Skeletal muscle tissue (tissue), 4 donors: ENCODE results near the gene EPB41L1. TPM values are rescaled to one million over a fixed set of nuclear protein-coding genes. Genes with fewer than 3 reads are reported as not detected.
A peak's percentile ranks its signal among the peaks of the same experiment; 100 is the strongest.

ENCODE experiments used
- H3K27ac ChIP-seq: one replicate; pipeline ENCODE4 v1.7.0; 2013; ENCODE audit warnings: mild to moderate bottlenecking, low read depth, low read length, inconsistent platforms
- H3K27me3 ChIP-seq, 3 donors: one replicate each; pipeline ENCODE4 v1.7.0; 2013; ENCODE audit warnings: low read length in 3 of 3; ENCODE audit not compliant: control insufficient read depth in 3 of 3, insufficient read depth in 3 of 3
- H3K36me3 ChIP-seq, 3 donors: one replicate each; pipeline ENCODE4 v1.7.0; 2013; ENCODE audit warnings: low read length in 3 of 3; ENCODE audit not compliant: control insufficient read depth in 3 of 3, insufficient read depth in 3 of 3
- H3K4me1 ChIP-seq, 3 donors: one replicate each; pipeline ENCODE4 v1.7.0; 2013; ENCODE audit warnings: low read length in 3 of 3, mild to moderate bottlenecking in 3 of 3; ENCODE audit not compliant: control insufficient read depth in 3 of 3, insufficient read depth in 3 of 3
- H3K4me3 ChIP-seq, 3 donors: one replicate each; pipeline ENCODE4 v1.7.0; 2013; ENCODE audit warnings: low read length in 3 of 3
- H3K9ac ChIP-seq, 3 donors: one replicate each; pipeline ENCODE4 v1.7.0; 2013; ENCODE audit warnings: low read length in 3 of 3, mild to moderate bottlenecking in 3 of 3, moderate library complexity in 2 of 3, low read depth in 1 of 3
- H3K9me3 ChIP-seq, 3 donors: one replicate each; pipeline ENCODE4 v1.7.0; 2013; ENCODE audit warnings: low read length in 3 of 3; ENCODE audit not compliant: control insufficient read depth in 3 of 3
- total RNA-seq: library from RNA; depleted of rRNA; stranded (reverse); fragments of >200 nt; gene quantifications from one replicate; pipeline ENCODE4 v1.2.3, GENCODE V29; 2014
- donor health status: Osteomylitis.

Gene EPB41L1
- 10.4 TPM for total RNA-seq

DNA sequence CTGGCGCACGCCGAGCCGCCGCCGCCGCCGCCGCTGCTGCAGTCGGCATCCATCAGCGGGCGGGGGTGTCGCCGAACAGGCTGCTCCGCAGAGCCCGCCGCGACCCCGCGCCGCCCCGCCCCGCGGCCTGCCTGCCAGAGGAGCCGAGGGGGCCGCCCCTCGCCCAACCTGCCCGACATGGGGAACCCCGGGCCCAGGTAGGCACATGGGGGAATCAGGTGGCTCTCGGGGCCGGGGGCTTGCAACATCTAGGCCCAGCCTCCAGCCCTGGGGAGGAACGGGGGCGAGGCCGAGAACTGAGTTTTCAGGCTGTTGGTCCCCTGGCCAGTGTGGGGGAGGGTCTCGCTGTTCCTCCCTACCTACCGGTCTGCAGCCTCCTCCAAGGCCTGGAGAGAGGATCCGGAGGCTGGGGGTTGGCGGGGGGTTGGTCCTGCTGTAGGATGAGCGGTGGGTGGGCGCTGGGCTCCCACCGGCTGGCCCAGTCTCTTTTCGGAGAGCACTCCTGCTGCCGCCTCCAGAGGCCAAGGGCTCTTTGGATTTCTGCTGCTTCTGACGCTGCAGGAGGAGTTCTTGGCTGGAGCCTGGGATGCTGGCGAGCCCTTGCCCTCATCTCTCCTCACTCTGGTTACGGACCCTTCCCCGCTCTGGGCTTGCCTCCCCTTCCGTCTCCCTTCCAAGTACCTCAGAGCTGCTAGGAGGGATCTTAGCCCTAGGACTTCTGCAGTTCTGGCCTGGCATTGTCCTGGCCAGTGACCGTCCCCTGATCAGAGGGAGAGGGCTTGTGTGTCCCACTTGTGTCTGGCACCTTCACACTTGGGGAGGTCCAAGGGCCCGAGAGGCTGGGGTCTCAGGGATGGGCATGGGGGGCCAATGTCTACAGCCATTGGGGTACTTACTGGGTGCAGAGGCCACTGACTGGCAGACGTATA is at the start of gene EPB41L1:
Gene EPB41L1, plus strand, starts transcription at position 41 of the 929 bp plus-strand sequence. CDS start 19,038 bp downstream, outside the sequence.
- no peaks in the 10 kb centered on the region for H3K36me3 ChIP-seq
- H3K27ac ChIP-seq, result peak within 1 kb of the TSS; percentile 54
- H3K4me1 ChIP-seq, result peaks cover 31 to 37% (median 36%) of the 10 kb centered on the region in 3 donors
- H3K9ac ChIP-seq, result peak within 1 kb of the TSS; percentile 69 to 75 (median 72)
- H3K9me3 ChIP-seq, result no peaks in the 10 kb centered on the region
- no peaks in the 10 kb centered on the region for H3K27me3 ChIP-seq
- H3K4me3 ChIP-seq, result peak within 1 kb of the TSS; percentile 67 to 73 (median 68)

GRCh38 chr20:36104856-36105255 is 49.7 kb upstream of the EPB41L1 start:
- Histone ChIP-seq H3K9ac (no peak overlapping the region), H3K4me1 (peaks cover 0 to 5% (median 3%) of the 10 kb centered on the region in 3 donors), H3K9me3 (no peaks in the 10 kb centered on the region), H3K36me3 (no peaks in the 10 kb centered on the region), H3K27me3 (no peaks in the 10 kb centered on the region), H3K27ac (no peak overlapping the region), H3K4me3 (no peak overlapping the region)

- Histone ChIP-seq H3K4me1 (peaks cover 0 to 5% (median 3%) of the 10 kb centered on the region in 3 donors), H3K36me3 (no peaks in the 10 kb centered on the region), H3K4me3 (no peak overlapping the region), H3K9me3 (no peaks in the 10 kb centered on the region), H3K27ac (no peak overlapping the region), H3K27me3 (no peaks in the 10 kb centered on the region), H3K9ac (no peak overlapping the region)
Observed at GRCh38 chr20:36105711-36106226, 48.8 kb upstream of the EPB41L1 start.

GRCh38 chr20:36106606-36107005 is 47.9 kb upstream of the EPB41L1 start:
- Histone ChIP-seq H3K27ac (no peak overlapping the region), H3K9me3 (no peaks in the 10 kb centered on the region), H3K4me1 (peaks cover 0 to 5% (median 3%) of the 10 kb centered on the region in 3 donors), H3K27me3 (no peaks in the 10 kb centered on the region), H3K4me3 (no peak overlapping the region), H3K36me3 (no peaks in the 10 kb centered on the region), H3K9ac (no peak overlapping the region)

GRCh38 chr20:36107881-36108280 is 46.7 kb upstream of the EPB41L1 start:
- Histone ChIP-seq H3K9ac (no peak overlapping the region), H3K27ac (no peak overlapping the region), H3K27me3 (no peaks in the 10 kb centered on the region), H3K4me3 (no peak overlapping the region), H3K36me3 (no peaks in the 10 kb centered on the region), H3K9me3 (no peaks in the 10 kb centered on the region), H3K4me1 (peaks cover 0 to 2% (median 2%) of the 10 kb centered on the region in 3 donors)

- Histone ChIP-seq H3K9ac (no peak overlapping the region), H3K4me1 (peaks cover 0 to 2% (median 0%) of the 10 kb centered on the region in 3 donors), H3K9me3 (no peaks in the 10 kb centered on the region), H3K27me3 (no peaks in the 10 kb centered on the region), H3K36me3 (no peaks in the 10 kb centered on the region), H3K27ac (no peak overlapping the region), H3K4me3 (no peak overlapping the region)
Observed at GRCh38 chr20:36109251-36109947, 45.1 kb upstream of the EPB41L1 start.

GRCh38 chr20:36110994-36111393 is 43.5 kb upstream of the EPB41L1 start:
- Histone ChIP-seq H3K36me3 (no peaks in the 10 kb centered on the region), H3K27me3 (peaks cover 0 to 2% (median 0%) of the 10 kb centered on the region in 3 donors), H3K9ac (no peak overlapping the region), H3K9me3 (no peaks in the 10 kb centered on the region), H3K27ac (no peak overlapping the region), H3K4me3 (no peak overlapping the region), H3K4me1 (peaks cover 0 to 2% (median 0%) of the 10 kb centered on the region in 3 donors)

- no peak overlapping the region for H3K4me3 ChIP-seq
- no peak overlapping the region for H3K9ac ChIP-seq
- H3K9me3 ChIP-seq, result no peaks in the 10 kb centered on the region
- no peaks in the 10 kb centered on the region for H3K36me3 ChIP-seq
- no peak overlapping the region for H3K27ac ChIP-seq
- H3K4me1 ChIP-seq, result peaks cover 0 to 2% (median 0%) of the 10 kb centered on the region in 3 donors
- H3K27me3 ChIP-seq, result peaks cover 0 to 6% (median 0%) of the 10 kb centered on the region in 3 donors
Observed at GRCh38 chr20:36112112-36112511, 42.4 kb upstream of the EPB41L1 start.

- no peak overlapping the region for H3K4me3 ChIP-seq
- no peaks in the 10 kb centered on the region for H3K9me3 ChIP-seq
- H3K36me3 ChIP-seq, result no peaks in the 10 kb centered on the region
- H3K9ac ChIP-seq, result no peak overlapping the region
- H3K27ac ChIP-seq, result no peak overlapping the region
- H3K4me1 ChIP-seq, result peaks cover 0 to 2% (median 0%) of the 10 kb centered on the region in 3 donors
- peaks cover 0 to 6% (median 0%) of the 10 kb centered on the region in 3 donors for H3K27me3 ChIP-seq
Observed at GRCh38 chr20:36113036-36113435, 41.5 kb upstream of the EPB41L1 start.
